Measurements from ENCODE around the gene BRCA2. TPM values are rescaled to one million over a fixed set of nuclear protein-coding genes. Genes with fewer than 3 reads are reported as not detected.

Gene BRCA2
- total and polyA plus RNA-seq, 9 of the 15 experiments (the other 6 are each of a cell fraction or from before 2014, with no cell fraction given): 4.1 to 17.3 (median 5.8) TPM

Small RNA genes lying within 50 kb of the gene (small RNA-seq; reads per million reads assigned to genes)
- gene RF00190: not detected

Other genes with a start within 250 kb of the BRCA2 start
- not detected in 2 replicates for gene ZAR1L, start 145 bp upstream of the BRCA2 start, total RNA-seq (2014; rRNA removed)
- not detected in 2 replicates for gene ZAR1L, start 145 bp upstream of the BRCA2 start, total RNA-seq (2014; rRNA removed; fragmentation: Illumina TruSeq; extraction: Trizol)
- gene ZAR1L, start 145 bp upstream of the BRCA2 start, total RNA-seq (2015; rRNA removed; fragmentation: Illumina TruSeq; extraction: Trizol): not detected in 2 replicates
- not detected in 2 replicates for gene ZAR1L, start 145 bp upstream of the BRCA2 start, total RNA-seq (2021)
- gene ZAR1L, start 145 bp upstream of the BRCA2 start, polyA plus RNA-seq (2011; rRNA removed): not detected in 2 replicates
- gene ZAR1L, start 145 bp upstream of the BRCA2 start, polyA plus RNA-seq (2014; fragmentation: Illumina TruSeq; extraction: Trizol): not detected in 2 replicates
- gene ZAR1L, start 145 bp upstream of the BRCA2 start, polyA plus RNA-seq (2014; fragmentation: Nextera tagmentation; extraction: Ambion mirVana): not detected
- gene ZAR1L, start 145 bp upstream of the BRCA2 start, polyA plus RNA-seq (2014; rRNA removed): not detected in 2 replicates
- not detected in 2 replicates for gene N4BP2L1, start 112.6 kb downstream of the BRCA2 start, total RNA-seq (2014; rRNA removed)
- gene N4BP2L1, start 112.6 kb downstream of the BRCA2 start, total RNA-seq (2014; rRNA removed; fragmentation: Illumina TruSeq; extraction: Trizol): 0.11 and 0.35 TPM in 2 replicates
- gene N4BP2L1, start 112.6 kb downstream of the BRCA2 start, total RNA-seq (2015; rRNA removed; fragmentation: Illumina TruSeq; extraction: Trizol): 0.23 and 0.33 TPM in 2 replicates
- gene N4BP2L1, start 112.6 kb downstream of the BRCA2 start, total RNA-seq (2021): 0.29 and 0.36 TPM in 2 replicates
- 0.11 TPM in 2 replicates for gene N4BP2L1, start 112.6 kb downstream of the BRCA2 start, polyA plus RNA-seq (2011; rRNA removed)
- 0.06 TPM in 2 replicates for gene N4BP2L1, start 112.6 kb downstream of the BRCA2 start, polyA plus RNA-seq (2014; fragmentation: Illumina TruSeq; extraction: Trizol)
- under 1 TPM; 0.11 to 0.20 TPM for gene N4BP2L1, start 112.6 kb downstream of the BRCA2 start, polyA plus RNA-seq (2014; fragmentation: Nextera tagmentation; extraction: Ambion mirVana)
- 0.11 and 0.24 TPM in 2 replicates for gene N4BP2L1, start 112.6 kb downstream of the BRCA2 start, polyA plus RNA-seq (2014; rRNA removed)
- gene N4BP2L2, start 223.3 kb downstream of the BRCA2 start, total RNA-seq (2014; rRNA removed): 33.9 and 34.9 TPM in 2 replicates
- gene N4BP2L2, start 223.3 kb downstream of the BRCA2 start, total RNA-seq (2014; rRNA removed; fragmentation: Illumina TruSeq; extraction: Trizol): 76.4 and 87.4 TPM in 2 replicates
- gene N4BP2L2, start 223.3 kb downstream of the BRCA2 start, total RNA-seq (2015; rRNA removed; fragmentation: Illumina TruSeq; extraction: Trizol): 52.2 and 58.3 TPM in 2 replicates
- gene N4BP2L2, start 223.3 kb downstream of the BRCA2 start, total RNA-seq (2021): 42.4 and 45.9 TPM in 2 replicates
- 45.0 and 56.6 TPM in 2 replicates for gene N4BP2L2, start 223.3 kb downstream of the BRCA2 start, polyA plus RNA-seq (2011; rRNA removed)
- 41.5 and 58.0 TPM in 2 replicates for gene N4BP2L2, start 223.3 kb downstream of the BRCA2 start, polyA plus RNA-seq (2014; fragmentation: Illumina TruSeq; extraction: Trizol)
- gene N4BP2L2, start 223.3 kb downstream of the BRCA2 start, polyA plus RNA-seq (2014; fragmentation: Nextera tagmentation; extraction: Ambion mirVana): 10 to 100 TPM; 46.2 to 46.5 TPM
- 39.0 and 48.7 TPM in 2 replicates for gene N4BP2L2, start 223.3 kb downstream of the BRCA2 start, polyA plus RNA-seq (2014; rRNA removed)